ENCODE results near the gene MYO9A. TPM values are rescaled to one million over a fixed set of nuclear protein-coding genes. Genes with fewer than 3 reads are reported as not detected.

The MYO9A gene
- total and polyA plus RNA-seq, 11 donors = 3.2 to 33.9 (median 29.9) TPM

GRCh38 chr15:72160696-72161245 lies 42.8 kb upstream of the MYO9A start:
- Histone ChIP-seq H3K4me1 (peaks cover 0 to 7% (median 0%) of the 10 kb centered on the region in 12 donors), H3K27me3 (no peaks in the 10 kb centered on the region), H3K36me3 (no peaks in the 10 kb centered on the region), H3K4me3 (no peak overlapping the region), H3K9me3 (no peaks in the 10 kb centered on the region), H3K27ac (no peak overlapping the region)
- intact Hi-C loops (cut with DNase I) = no loop called here
- WGBS, 4 donors = 90 to 95% (median 91%) methylated on average over 4 to 5 of the region's 5 CpGs
- DNase-seq (no peak), ATAC-seq (no peak)
- TF ChIP-seq POLR2A (IDR thresholded peaks at IDR 0.05) = no peak

GRCh38 chr15:72156928-72157327 lies 39.0 kb upstream of the MYO9A start:
- DNase-seq = no peak
- intact Hi-C loops (cut with DNase I) = loop anchor here in 9 of 10 donors (2.0 to 10.0 kb wide), 12 partner anchors 122 to 415 kb away; no protein-coding TSS in a partner anchor
- ATAC-seq = no peak
- H3K9me3 ChIP-seq = no peaks in the 10 kb centered on the region
- no peak overlapping the region for H3K4me3 ChIP-seq
- no peaks in the 10 kb centered on the region for H3K36me3 ChIP-seq
- H3K27me3 ChIP-seq = no peaks in the 10 kb centered on the region
- WGBS, 4 donors = 91 to 96% (median 93%) methylated on average over 2 of the region's 2 CpGs
- no peak for TF ChIP-seq CTCF (IDR thresholded peaks at IDR 0.05)
- TF ChIP-seq POLR2A (IDR thresholded peaks at IDR 0.05) = no peak
- H3K4me1 ChIP-seq = peaks cover 0 to 16% (median 2%) of the 10 kb centered on the region in 12 donors
- no peak overlapping the region for H3K27ac ChIP-seq

- Histone ChIP-seq H3K4me3 (peak overlapping the region; percentile 4 to 73 (median 59)), H3K27ac (peak overlapping the region in 8 of 12 donors; percentile 35 to 72 (median 44)), H3K9me3 (no peaks in the 10 kb centered on the region), H3K36me3 (no peaks in the 10 kb centered on the region), H3K4me1 (peaks cover 0 to 16% (median 2%) of the 10 kb centered on the region in 12 donors), H3K27me3 (no peaks in the 10 kb centered on the region)
- ATAC-seq (peak; percentile 88 to 96 (median 92)), DNase-seq (peak; percentile 81 to 87 (median 85))
- 3 to 5% (median 4%) methylated on average over 15 to 19 of the region's 19 CpGs for WGBS, 4 donors
- no peak for TF ChIP-seq POLR2A (IDR thresholded peaks at IDR 0.05)
- peak; percentile 68 to 90 (median 82) for TF ChIP-seq CTCF (IDR thresholded peaks at IDR 0.05)
- intact Hi-C loops (cut with DNase I) = loop anchor here in 9 of 10 donors (2.0 to 10.0 kb wide), 12 partner anchors 121 to 414 kb away; no protein-coding TSS in a partner anchor
Observed at GRCh38 chr15:72155635-72156616, 38.0 kb upstream of the MYO9A start.

GRCh38 chr15:72155003-72155621 lies 37.2 kb upstream of the MYO9A start:
- Histone ChIP-seq H3K27ac (peak overlapping the region in 8 of 12 donors; percentile 35 to 72 (median 44)), H3K4me1 (peaks cover 0 to 16% (median 2%) of the 10 kb centered on the region in 12 donors), H3K9me3 (no peaks in the 10 kb centered on the region), H3K36me3 (no peaks in the 10 kb centered on the region), H3K27me3 (no peaks in the 10 kb centered on the region), H3K4me3 (peak overlapping the region; percentile 4 to 73 (median 59))
- peak; percentile 49 to 91 (median 83) for DNase-seq
- TF ChIP-seq POLR2A (IDR thresholded peaks at IDR 0.05) (no peak), CTCF (IDR thresholded peaks at IDR 0.05) (no peak)
- WGBS, 4 donors = 13 to 23% (median 19%) methylated on average over 10 to 14 of the region's 14 CpGs
- peak; percentile 68 to 83 (median 74) for ATAC-seq
- intact Hi-C loops (cut with DNase I) = loop anchor here in 9 of 10 donors (5.0 to 10.0 kb wide), 11 partner anchors 120 to 413 kb away; no protein-coding TSS in a partner anchor

All from heart left ventricle (tissue), 16 donors.